ENCODE data around the gene CRYBA2.

The CRYBA2 gene

DNA sequence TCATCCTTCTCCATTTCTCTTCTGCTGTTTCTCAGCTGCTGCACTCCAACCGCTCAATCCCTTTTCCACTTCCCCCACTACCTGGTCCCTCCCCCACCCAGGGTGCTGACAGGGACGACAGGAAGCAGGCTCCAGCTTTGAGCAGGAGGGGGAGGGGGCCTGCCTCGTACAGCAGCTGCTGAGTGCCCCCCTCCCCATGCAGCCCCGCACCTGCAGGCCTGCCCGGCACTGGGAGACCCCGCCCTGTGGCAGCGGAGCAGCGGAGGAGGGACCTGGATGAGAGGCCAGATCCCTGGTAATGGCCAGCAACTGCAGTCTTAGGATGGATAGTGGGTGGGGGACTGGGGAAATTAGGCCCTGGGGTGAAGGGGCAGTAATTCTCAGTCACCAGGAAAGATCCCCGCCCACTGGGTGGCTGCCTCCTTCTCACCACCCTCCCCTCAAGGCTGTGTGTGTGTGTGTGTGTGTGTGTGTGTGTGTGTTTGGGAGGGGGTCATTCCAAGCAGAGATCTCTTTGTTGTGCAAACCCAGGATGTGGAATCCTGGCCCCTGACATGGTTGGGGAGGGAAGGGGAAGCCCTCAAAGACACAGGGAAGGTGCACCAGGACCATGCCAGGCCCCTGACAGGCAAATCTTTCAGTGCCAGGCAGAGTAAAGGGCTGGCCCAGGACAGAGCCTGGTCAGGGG lies 6.8 kb upstream of the CRYBA2 start:
- Mint-ChIP-seq H3K36me3 (ENCODE audit: low read depth) (no peaks in the 10 kb centered on the region), H3K27me3 (ENCODE audit: low read depth) (peaks cover 97% of the 10 kb centered on the region), H3K27ac (no peak overlapping the region), H3K4me1 (peaks cover 11% of the 10 kb centered on the region), H3K9me3 (no peaks in the 10 kb centered on the region), H3K4me3 (no peak overlapping the region)
- TF ChIP-seq, protein P1, sequence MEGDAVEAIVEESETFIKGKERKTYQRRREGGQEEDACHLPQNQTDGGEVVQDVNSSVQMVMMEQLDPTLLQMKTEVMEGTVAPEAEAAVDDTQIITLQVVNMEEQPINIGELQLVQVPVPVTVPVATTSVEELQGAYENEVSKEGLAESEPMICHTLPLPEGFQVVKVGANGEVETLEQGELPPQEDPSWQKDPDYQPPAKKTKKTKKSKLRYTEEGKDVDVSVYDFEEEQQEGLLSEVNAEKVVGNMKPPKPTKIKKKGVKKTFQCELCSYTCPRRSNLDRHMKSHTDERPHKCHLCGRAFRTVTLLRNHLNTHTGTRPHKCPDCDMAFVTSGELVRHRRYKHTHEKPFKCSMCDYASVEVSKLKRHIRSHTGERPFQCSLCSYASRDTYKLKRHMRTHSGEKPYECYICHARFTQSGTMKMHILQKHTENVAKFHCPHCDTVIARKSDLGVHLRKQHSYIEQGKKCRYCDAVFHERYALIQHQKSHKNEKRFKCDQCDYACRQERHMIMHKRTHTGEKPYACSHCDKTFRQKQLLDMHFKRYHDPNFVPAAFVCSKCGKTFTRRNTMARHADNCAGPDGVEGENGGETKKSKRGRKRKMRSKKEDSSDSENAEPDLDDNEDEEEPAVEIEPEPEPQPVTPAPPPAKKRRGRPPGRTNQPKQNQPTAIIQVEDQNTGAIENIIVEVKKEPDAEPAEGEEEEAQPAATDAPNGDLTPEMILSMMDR (IDR thresholded peaks at IDR 0.05; ENCODE audit: unreplicated experiment in 3 of 3), result no peak

DNA sequence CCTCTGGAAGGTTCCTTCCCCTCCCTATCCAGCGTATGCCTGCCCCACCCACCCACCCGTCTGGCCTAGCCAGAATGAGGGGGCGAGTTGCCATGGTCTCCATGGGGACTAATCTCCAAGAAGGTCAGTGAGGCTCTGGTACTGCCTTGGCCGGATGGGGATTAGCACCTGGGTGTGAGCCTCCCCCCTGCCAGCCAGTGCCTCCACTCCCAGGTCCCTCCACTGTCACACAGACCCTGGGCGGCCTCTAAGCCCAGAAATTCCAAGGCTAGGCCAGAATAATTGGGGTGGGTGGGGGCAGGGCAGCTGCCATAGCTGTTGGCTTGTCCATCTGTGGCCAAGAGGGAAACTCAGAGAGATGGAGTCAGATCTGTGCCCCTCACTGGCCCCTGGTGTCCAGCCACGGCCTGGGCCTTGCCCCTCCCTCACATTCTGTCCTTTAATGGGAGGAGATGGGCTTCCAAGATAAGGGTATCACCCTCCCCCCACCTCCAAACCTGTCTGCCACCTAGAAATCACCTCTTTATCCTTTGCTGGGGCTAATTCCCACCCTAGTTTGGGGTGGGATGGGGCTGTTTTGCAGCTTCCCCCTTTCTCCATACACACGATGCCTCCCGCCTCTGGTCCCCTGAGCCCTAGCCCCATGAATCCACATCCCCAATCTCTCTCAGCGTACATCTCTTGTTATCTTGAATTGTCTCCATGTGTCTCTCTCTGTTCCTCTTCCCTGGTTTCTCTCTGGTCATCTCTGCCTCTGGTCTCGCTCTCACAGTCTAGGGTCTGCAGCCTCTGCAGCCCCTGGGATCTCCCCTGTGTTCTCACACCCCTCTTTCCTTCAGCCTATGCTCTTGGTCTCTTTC lies 6.0 kb upstream of the CRYBA2 start:
- Mint-ChIP-seq H3K27me3 (ENCODE audit: low read depth) (peaks cover 97% of the 10 kb centered on the region), H3K4me1 (peaks cover 11% of the 10 kb centered on the region), H3K36me3 (ENCODE audit: low read depth) (no peaks in the 10 kb centered on the region), H3K4me3 (no peak overlapping the region), H3K9me3 (no peaks in the 10 kb centered on the region), H3K27ac (no peak overlapping the region)
- TF ChIP-seq, protein P1 (IDR thresholded peaks at IDR 0.05; ENCODE audit: unreplicated experiment in 3 of 3), result no peak

DNA sequence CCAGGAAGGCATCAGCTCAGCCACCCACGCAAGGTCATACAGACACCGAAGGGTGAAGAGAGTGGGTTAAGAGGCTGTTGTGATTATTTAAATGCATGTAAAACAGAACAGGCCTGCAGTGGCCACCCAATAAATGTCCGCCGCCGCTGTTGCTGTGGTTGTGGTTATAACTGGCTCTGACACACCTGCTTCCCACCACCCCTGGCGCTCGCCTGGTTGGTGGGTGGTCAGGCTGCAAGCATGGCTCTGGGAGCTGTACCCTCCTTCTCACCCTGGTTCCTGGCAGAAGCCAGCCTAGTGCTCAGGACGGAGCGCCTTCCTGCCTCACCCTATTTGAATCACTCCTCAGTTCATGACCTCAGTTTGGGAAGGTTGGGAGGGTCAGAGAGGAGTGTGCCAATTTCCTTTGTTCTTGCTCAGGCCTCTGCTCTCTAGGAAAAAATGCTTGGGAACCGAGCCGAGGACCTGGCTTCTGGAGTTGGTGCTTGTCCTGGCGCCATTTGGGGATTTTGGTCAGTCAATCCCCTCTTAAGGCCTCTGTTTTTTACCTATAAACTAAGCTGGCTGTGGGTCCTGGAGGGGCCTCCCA lies 5.3 kb upstream of the CRYBA2 start:
- H3K27ac Mint-ChIP-seq, result no peak overlapping the region
- H3K36me3 Mint-ChIP-seq (ENCODE audit: low read depth), result no peaks in the 10 kb centered on the region
- peaks cover 9% of the 10 kb centered on the region for H3K4me1 Mint-ChIP-seq
- H3K27me3 Mint-ChIP-seq (ENCODE audit: low read depth), result peaks cover 97% of the 10 kb centered on the region
- H3K4me3 Mint-ChIP-seq, result no peak overlapping the region
- TF ChIP-seq, protein P1 (IDR thresholded peaks at IDR 0.05; ENCODE audit: unreplicated experiment in 3 of 3), result no peak
- H3K9me3 Mint-ChIP-seq, result no peaks in the 10 kb centered on the region

DNA sequence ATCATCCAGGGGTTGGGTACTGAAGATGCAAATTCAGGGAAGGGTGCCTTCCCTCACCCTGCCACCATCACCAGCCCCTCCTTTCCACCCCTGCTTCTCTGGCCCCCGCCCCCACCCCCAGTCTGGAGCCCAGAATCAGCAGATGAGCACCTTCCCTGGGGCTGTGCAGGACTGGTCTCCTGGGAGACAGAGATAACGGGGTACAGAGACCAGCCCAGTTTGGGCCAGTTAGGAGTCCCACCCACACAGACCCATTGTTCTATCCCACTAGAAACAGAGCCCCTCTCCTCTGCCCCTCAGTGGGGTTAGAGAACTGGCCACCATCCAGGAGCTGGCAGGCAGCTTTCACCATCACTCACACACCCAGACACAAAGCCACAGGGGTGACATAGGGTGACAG lies 4.5 kb upstream of the CRYBA2 start:
- H3K36me3 Mint-ChIP-seq (ENCODE audit: low read depth), result no peaks in the 10 kb centered on the region
- TF ChIP-seq, protein P1 (IDR thresholded peaks at IDR 0.05; ENCODE audit: unreplicated experiment in 3 of 3), result no peak

DNA sequence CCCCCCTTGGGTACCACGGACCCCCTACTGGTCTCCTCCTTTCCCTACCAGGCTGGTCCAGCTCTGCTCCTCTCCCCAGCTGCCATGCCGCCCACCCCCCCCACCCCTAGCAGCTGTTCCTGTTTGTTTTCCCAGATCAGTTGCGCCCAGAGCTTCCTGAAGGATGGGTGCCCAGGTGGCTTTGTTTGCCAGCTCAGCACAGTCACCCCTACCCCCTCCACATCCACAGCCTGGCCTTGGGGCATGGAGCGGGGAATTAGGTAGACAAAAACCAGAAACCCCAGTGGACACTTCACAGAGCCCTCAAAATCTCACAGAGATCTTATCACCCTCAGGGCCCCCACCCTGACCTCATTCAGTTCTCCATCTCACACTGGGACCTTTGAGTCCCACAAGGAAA lies 3.7 kb upstream of the CRYBA2 start:
- H3K27ac Mint-ChIP-seq, result no peak overlapping the region
- no peaks in the 10 kb centered on the region for H3K9me3 Mint-ChIP-seq
- H3K36me3 Mint-ChIP-seq (ENCODE audit: low read depth), result no peaks in the 10 kb centered on the region
- peaks cover 93% of the 10 kb centered on the region for H3K27me3 Mint-ChIP-seq (ENCODE audit: low read depth)
- H3K4me3 Mint-ChIP-seq, result no peak overlapping the region
- TF ChIP-seq, protein P1 (IDR thresholded peaks at IDR 0.05; ENCODE audit: unreplicated experiment in 3 of 3), result no peak
- H3K4me1 Mint-ChIP-seq, result peaks cover 6% of the 10 kb centered on the region

More for the DNA sequence above, 4.5 kb upstream of the CRYBA2 start:
- Mint-ChIP-seq H3K9me3 (no peaks in the 10 kb centered on the region), H3K4me3 (no peak overlapping the region), H3K27me3 (ENCODE audit: low read depth) (peaks cover 93% of the 10 kb centered on the region), H3K27ac (no peak overlapping the region), H3K4me1 (peaks cover 6% of the 10 kb centered on the region)
